PC-3 (cell line): ENCODE measurements around the gene MAGI1. TPM values are rescaled to one million over a fixed set of nuclear protein-coding genes. Genes with fewer than 3 reads are reported as not detected.

Source experiments
- ATAC-seq: fragments of 200-7000 bp; cut with Tn5 transposase; 2 replicates; pipeline ENCODE4 v1.9.1; 2020; ENCODE audit warnings: mild to moderate bottlenecking, moderate library complexity
- BruUV-seq: library from RNA; stranded (reverse); fragments of 400-500 nt; replicated peaks from 2 replicates; lab custom pipeline; 2021; lab: Mats Ljungman, UMichigan
- CTCF ChIA-PET: fragments of 300-600 bp; sonication (Branson Sonifier 250); formaldehyde crosslinking; loops from one replicate; lab custom pipeline; 2022; ENCODE audit warnings: antibody characterized with exemption; lab: Charles Lee
- POLR2A ChIA-PET: fragments of 300-600 bp; sonication (Branson Sonifier 250); formaldehyde crosslinking; loops from one replicate; lab custom pipeline; 2022; ENCODE audit warnings: antibody characterized with exemption; ENCODE audit not compliant: unreplicated experiment; lab: Charles Lee
- DNase-seq: peaks from one replicate; pipeline ENCODE4 v3.0.0-alpha.2; 2015
- H2AFZ ChIP-seq: fragments of 300-600 bp; sonication (generic); 2 replicates; pipeline ENCODE4 v1.6.0; 2016; ENCODE audit warnings: antibody characterized with exemption, low read length
- H3F3A ChIP-seq: fragments of 300-600 bp; sonication (generic); one replicate; pipeline ENCODE4 v1.6.0; 2017; ENCODE audit warnings: antibody characterized with exemption, low read length, control low read depth, mild to moderate bottlenecking; ENCODE audit not compliant: unreplicated experiment
- H3K27ac ChIP-seq: fragments of 300-600 bp; sonication (generic); 2 replicates; pipeline ENCODE4 v1.5.1; 2016; ENCODE audit warnings: mild to moderate bottlenecking, low read length
- H3K27me3 ChIP-seq: fragments of 300-600 bp; sonication (generic); 2 replicates; pipeline ENCODE4 v1.6.1; 2016; ENCODE audit warnings: low read length, mixed read lengths
- H3K36me3 ChIP-seq: fragments of 300-600 bp; sonication (generic); 2 replicates; pipeline ENCODE4 v1.6.1; 2016; ENCODE audit warnings: low read depth, mixed run types, low read length, mixed read lengths
- H3K4me1 ChIP-seq: fragments of 300-600 bp; sonication (generic); 2 replicates; pipeline ENCODE4 v1.5.1; 2016; ENCODE audit warnings: low read length; ENCODE audit not compliant: insufficient read depth
- H3K4me2 ChIP-seq: fragments of 300-600 bp; sonication (generic); 2 replicates; pipeline ENCODE4 v1.6.0; 2016; ENCODE audit warnings: low read length
- H3K4me3 ChIP-seq: fragments of 300-600 bp; sonication (generic); 2 replicates; pipeline ENCODE4 v1.5.1; 2016; ENCODE audit warnings: mild to moderate bottlenecking, low read length, mixed read lengths
- H3K79me2 ChIP-seq: fragments of 300-600 bp; sonication (generic); 2 replicates; pipeline ENCODE4 v1.6.1; 2017; ENCODE audit warnings: low read length, mixed read lengths
- H3K9ac ChIP-seq: fragments of 300-600 bp; sonication (generic); 2 replicates; pipeline ENCODE4 v1.6.0; 2016; ENCODE audit warnings: mild to moderate bottlenecking, low read length
- H3K9me2 ChIP-seq: fragments of 300-600 bp; sonication (generic); replicated peaks from 2 replicates; pipeline ENCODE4 v1.6.1; 2016; ENCODE audit warnings: mixed run types, low read length, mixed read lengths
- H3K9me3 ChIP-seq: fragments of 300-600 bp; sonication (generic); 2 replicates; pipeline ENCODE4 v1.6.1; 2016; ENCODE audit warnings: low read length, mixed read lengths
- H4K20me1 ChIP-seq: fragments of 300-600 bp; sonication (generic); 2 replicates; pipeline ENCODE4 v1.6.1; 2016; ENCODE audit warnings: low read length, mixed read lengths
- CTCF ChIP-seq: fragments of 300-600 bp; sonication (generic); conservative IDR thresholded peaks from 2 replicates; pipeline ENCODE4 v1.5.1; 2017; ENCODE audit warnings: antibody characterized with exemption, low read depth, mild to moderate bottlenecking, low read length
- EZH2 ChIP-seq: fragments of 300-600 bp; sonication (generic); IDR thresholded peaks from one replicate; pipeline ENCODE4 v1.6.1; 2017; ENCODE audit warnings: antibody characterized with exemption, mild to moderate bottlenecking, low read length; ENCODE audit not compliant: unreplicated experiment
- EZH2phosphoT487 ChIP-seq: fragments of 300-600 bp; sonication (generic); IDR thresholded peaks from 2 replicates; pipeline ENCODE4 v1.6.1; 2018; ENCODE audit warnings: mild to moderate bottlenecking, antibody characterized with exemption, low read length, borderline replicate concordance
- intact Hi-C: fragments of 100-400 bp; cut with micrococcal nuclease; formaldehyde crosslinking; loops from 2 replicates; pipeline ENCODE4 v1.9.0; 2023
- total RNA-seq: library from RNA; depleted of rRNA; stranded (reverse); fragments of >200 nt; gene quantifications from 2 replicates; pipeline ENCODE4 v1.2.3, GENCODE V29; 2014

Gene MAGI1
- total RNA-seq, 1 experiment from 2014 or later: 8.9 TPM

- DNase-seq (no peak), ATAC-seq (no peak)
- Histone ChIP-seq H3K79me2 (no peaks in the 10 kb centered on the region), H3K9me2 (no peaks in the 10 kb centered on the region), H3K4me1 (no peaks in the 10 kb centered on the region), H3K9ac (no peak overlapping the region), H3K9me3 (no peaks in the 10 kb centered on the region), H3K36me3 (no peaks in the 10 kb centered on the region), H3K4me2 (no peak overlapping the region), H2AFZ (no peak overlapping the region), H3K27ac (no peak overlapping the region), H3K27me3 (no peaks in the 10 kb centered on the region), H4K20me1 (no peaks in the 10 kb centered on the region), H3K4me3 (no peak overlapping the region), H3F3A (no peaks in the 10 kb centered on the region)
- ChIA-PET POLR2A (no interaction called here), CTCF (no interaction called here)
- no TSS peak for BruUV-seq
- intact Hi-C loops: no loop called here
- TF ChIP-seq EZH2phosphoT487 (no peak), CTCF (no peak), EZH2 (no peak)
Measured at GRCh38 chr3:65653731-65654130, 385.0 kb downstream of the MAGI1 start.

GRCh38 chr3:65650247-65650646 is 388.5 kb downstream of the MAGI1 start:
- intact Hi-C loops: no loop called here
- Histone ChIP-seq H3K4me3 (no peak overlapping the region), H3K9me2 (no peaks in the 10 kb centered on the region), H3K36me3 (no peaks in the 10 kb centered on the region), H3F3A (no peaks in the 10 kb centered on the region), H3K27ac (no peak overlapping the region), H3K9me3 (no peaks in the 10 kb centered on the region), H3K79me2 (no peaks in the 10 kb centered on the region), H3K4me2 (no peak overlapping the region), H4K20me1 (no peaks in the 10 kb centered on the region), H3K9ac (no peak overlapping the region), H3K4me1 (no peaks in the 10 kb centered on the region), H2AFZ (no peak overlapping the region), H3K27me3 (no peaks in the 10 kb centered on the region)
- DNase-seq (no peak), ATAC-seq (no peak)
- BruUV-seq: no TSS peak
- POLR2A ChIA-PET: no interaction called here
- TF ChIP-seq EZH2: no peak
- no peak for TF ChIP-seq CTCF
- TF ChIP-seq EZH2phosphoT487: no peak
- CTCF ChIA-PET: no interaction called here

- Histone ChIP-seq H3F3A (no peaks in the 10 kb centered on the region), H3K79me2 (no peaks in the 10 kb centered on the region), H3K4me2 (no peak overlapping the region), H3K9me3 (no peaks in the 10 kb centered on the region), H2AFZ (no peak overlapping the region), H3K4me1 (no peaks in the 10 kb centered on the region), H3K9me2 (no peaks in the 10 kb centered on the region), H3K4me3 (no peak overlapping the region), H4K20me1 (no peaks in the 10 kb centered on the region), H3K36me3 (no peaks in the 10 kb centered on the region), H3K27me3 (no peaks in the 10 kb centered on the region), H3K9ac (no peak overlapping the region), H3K27ac (no peak overlapping the region)
- no peak for TF ChIP-seq EZH2
- no peak for TF ChIP-seq CTCF
- no peak for TF ChIP-seq EZH2phosphoT487
- POLR2A ChIA-PET: no interaction called here
- DNase-seq (no peak), ATAC-seq (no peak)
- BruUV-seq: no TSS peak
- CTCF ChIA-PET: no interaction called here
- intact Hi-C loops: no loop called here
Measured at GRCh38 chr3:65647369-65647768, 391.3 kb downstream of the MAGI1 start.
